WI38 (cell line): Measurements from ENCODE around the gene CEP170B.
"Not testable (repeated sequence)": the region's sequence is repeated elsewhere in the genome, so short reads cannot be mapped to it uniquely, and the experiment has no call there.

Source experiments
- H3K4me3 ChIP-seq: 2 replicates; pipeline ENCODE4 v1.5.1; 2011; ENCODE audit warnings: low read depth, mild to moderate bottlenecking, control low read depth, low read length
- TF ChIP-seq, protein P1 (sequence below): IDR thresholded peaks from 2 replicates; pipeline ENCODE4 v1.5.1; 2012; ENCODE audit warnings: low read depth, mild to moderate bottlenecking, control low read depth, low read length

CEP170B gene

DNA sequence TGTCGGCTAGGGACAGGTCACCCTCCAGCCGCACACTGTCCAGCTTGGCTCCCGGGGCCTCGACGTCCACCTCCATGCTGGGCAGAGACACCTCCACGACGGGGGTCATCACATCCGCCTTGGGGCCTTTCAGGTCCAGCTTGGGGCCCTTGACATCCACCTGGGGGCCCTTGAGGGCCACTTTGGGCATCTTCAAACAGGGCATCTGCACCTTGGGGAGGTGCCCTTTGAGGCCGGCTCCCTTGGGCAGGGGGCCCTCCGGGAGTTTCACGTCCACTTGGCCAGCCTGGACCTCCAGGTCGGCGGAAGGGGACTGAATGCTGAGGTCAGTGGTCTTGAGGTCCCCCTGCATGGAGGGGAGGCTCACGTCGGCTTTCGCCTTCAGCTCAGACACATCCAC is 77.5 kb downstream of the CEP170B start:
- H3K4me3 ChIP-seq, result no peak overlapping the region
- TF ChIP-seq, protein P1, sequence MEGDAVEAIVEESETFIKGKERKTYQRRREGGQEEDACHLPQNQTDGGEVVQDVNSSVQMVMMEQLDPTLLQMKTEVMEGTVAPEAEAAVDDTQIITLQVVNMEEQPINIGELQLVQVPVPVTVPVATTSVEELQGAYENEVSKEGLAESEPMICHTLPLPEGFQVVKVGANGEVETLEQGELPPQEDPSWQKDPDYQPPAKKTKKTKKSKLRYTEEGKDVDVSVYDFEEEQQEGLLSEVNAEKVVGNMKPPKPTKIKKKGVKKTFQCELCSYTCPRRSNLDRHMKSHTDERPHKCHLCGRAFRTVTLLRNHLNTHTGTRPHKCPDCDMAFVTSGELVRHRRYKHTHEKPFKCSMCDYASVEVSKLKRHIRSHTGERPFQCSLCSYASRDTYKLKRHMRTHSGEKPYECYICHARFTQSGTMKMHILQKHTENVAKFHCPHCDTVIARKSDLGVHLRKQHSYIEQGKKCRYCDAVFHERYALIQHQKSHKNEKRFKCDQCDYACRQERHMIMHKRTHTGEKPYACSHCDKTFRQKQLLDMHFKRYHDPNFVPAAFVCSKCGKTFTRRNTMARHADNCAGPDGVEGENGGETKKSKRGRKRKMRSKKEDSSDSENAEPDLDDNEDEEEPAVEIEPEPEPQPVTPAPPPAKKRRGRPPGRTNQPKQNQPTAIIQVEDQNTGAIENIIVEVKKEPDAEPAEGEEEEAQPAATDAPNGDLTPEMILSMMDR, result no peak

DNA sequence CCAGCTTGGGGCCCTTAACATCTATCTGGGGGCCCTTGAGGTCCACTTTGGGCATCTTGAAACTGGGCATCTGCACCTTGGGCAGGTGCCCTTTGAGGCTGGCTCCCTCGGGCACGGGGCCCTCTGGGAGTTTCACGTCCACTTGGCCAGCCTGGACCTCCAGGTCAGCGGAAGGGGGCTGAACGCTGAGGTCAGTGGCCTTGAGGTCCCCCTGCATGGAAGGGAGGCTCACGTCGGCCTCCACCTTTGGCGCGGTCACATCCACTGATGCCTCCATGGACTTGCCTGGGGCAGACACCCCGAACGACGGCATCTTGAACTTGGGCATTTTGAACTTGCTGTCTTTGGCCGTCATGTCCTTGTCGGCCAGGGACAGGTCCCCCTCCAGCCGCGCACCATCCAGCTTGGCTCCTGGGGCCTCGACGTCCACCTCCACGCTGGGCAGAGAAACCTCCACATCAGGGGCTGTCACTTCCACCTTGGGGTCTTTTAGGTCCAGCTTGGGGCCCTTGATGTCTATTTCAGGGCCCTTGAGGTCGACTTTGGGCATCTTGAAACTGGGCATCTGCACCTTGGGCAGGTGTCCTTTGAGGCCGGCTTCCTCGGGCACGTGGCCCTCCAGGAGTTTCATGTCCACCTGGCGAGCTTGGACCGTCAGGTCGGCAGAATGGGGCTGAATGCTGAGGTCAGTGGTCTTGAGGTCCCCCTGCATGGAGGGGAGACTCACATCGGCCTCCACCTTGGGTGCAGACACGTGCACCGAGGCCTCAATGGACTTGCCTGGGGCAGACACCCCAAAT is 78.3 kb downstream of the CEP170B start:
- not testable (repeated sequence) for H3K4me3 ChIP-seq

DNA sequence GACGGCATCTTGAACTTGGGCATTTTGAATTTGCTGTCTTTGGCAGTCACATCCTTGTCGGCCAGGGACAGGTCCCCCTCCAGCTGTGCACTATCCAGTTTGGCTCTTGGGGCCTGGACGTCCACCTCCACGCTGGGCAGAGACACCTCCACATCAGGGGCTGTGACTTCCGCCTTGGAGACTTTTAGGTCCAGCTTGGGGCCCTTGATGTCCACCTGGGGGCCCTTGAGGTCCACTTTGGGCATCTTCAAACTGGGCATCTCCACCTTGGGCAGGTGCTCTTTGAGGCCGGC is 78.9 kb downstream of the CEP170B start:
- H3K4me3 ChIP-seq, result not testable (repeated sequence)

DNA sequence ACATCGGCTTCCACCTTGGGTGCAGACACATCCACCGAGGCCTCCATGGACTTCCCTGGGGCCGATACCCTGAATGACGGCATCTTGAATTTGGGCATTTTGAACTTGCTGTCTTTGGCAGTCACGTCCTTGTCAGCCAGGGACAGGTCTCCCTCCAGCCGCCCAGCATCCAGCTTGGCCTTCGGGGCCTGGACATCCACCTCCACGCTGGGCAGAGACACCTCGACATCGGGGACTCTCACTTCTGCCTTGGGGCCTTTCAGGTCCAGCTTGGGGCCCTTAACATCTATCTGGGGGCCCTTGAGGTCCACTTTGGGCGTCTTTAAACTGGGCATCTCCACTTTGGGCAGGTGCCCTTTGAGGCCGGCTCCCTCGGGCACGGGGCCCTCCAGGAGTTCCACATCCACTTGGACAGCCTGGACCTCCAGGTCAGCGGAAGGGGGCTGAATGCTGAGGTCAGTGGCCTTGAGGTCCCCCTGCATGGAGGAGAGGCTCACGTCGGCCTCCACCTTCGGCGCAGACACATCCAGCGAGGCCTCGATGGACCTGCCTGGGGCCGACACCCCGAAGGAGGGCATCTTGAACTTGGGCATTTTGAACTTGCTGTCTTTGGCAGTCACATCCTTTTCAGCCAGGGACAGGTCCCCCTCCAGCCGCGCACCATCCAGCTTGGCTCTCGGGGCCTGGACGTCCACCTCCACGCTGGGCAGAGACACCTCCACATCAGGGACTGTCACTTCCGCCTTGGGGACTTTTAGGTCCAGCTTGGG is 79.6 kb downstream of the CEP170B start:
- H3K4me3 ChIP-seq, result not testable (repeated sequence)

DNA sequence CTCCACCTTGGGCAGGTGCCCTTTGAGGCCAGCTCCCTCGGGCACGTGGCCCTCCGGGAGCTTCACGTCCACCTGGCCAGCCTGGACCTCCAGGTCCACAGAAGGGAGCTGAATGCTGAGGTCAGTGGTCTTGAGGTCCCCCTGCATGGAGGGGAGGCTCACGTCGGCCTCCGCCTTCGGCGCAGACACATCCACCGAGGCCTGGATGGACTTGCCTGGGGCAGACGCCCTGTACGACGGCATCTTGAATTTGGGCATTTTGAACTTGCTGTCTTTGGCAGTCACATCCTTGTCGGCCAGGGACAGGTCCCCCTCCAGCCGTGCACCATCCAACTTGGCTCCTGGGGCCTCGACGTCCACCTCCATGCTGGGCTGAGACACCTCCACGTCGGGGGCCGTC is 80.2 kb downstream of the CEP170B start:
- not testable (repeated sequence) for H3K4me3 ChIP-seq
